NCI-H2081 treated with DMSO at 0.1 percent for 48 hours (cell line): ENCODE results near the gene ATM.
"Not testable (repeated sequence)": the region's sequence is repeated elsewhere in the genome, so short reads cannot be mapped to it uniquely, and the experiment has no call there.

Experiments
- DNase-seq: peaks from one replicate; lab custom pipeline; 2025; lab: John Stamatoyannopoulos, UW

The ATM gene

GRCh38 chr11:108286956-108287355, 64.1 kb downstream of the ATM start:
- DNase-seq, result no peak

GRCh38 chr11:108289066-108289465, 66.2 kb downstream of the ATM start:
- not testable (repeated sequence) for DNase-seq

GRCh38 chr11:108289699-108290098, 66.8 kb downstream of the ATM start:
- no peak for DNase-seq

GRCh38 chr11:108293229-108293628, 70.4 kb downstream of the ATM start:
- DNase-seq, result no peak

GRCh38 chr11:108302121-108302785, 79.4 kb downstream of the ATM start:
- DNase-seq, result no peak

- no peak for DNase-seq
Measured at GRCh38 chr11:108307751-108308150, 84.9 kb downstream of the ATM start.

- DNase-seq, result no peak
Measured at GRCh38 chr11:108313444-108313843, 90.6 kb downstream of the ATM start.

GRCh38 chr11:108316061-108316460, 93.2 kb downstream of the ATM start:
- no peak for DNase-seq

GRCh38 chr11:108319541-108320145, 96.8 kb downstream of the ATM start:
- DNase-seq, result no peak

GRCh38 chr11:108322666-108323065, 99.8 kb downstream of the ATM start:
- no peak for DNase-seq

- DNase-seq, result no peak
Measured at GRCh38 chr11:108324587-108324986, 101.7 kb downstream of the ATM start.

- DNase-seq, result no peak
Measured at GRCh38 chr11:108333403-108333899, 110.6 kb downstream of the ATM start.

- no peak for DNase-seq
Measured at GRCh38 chr11:108338750-108339149, 115.9 kb downstream of the ATM start.

- no peak for DNase-seq
Measured at GRCh38 chr11:108340973-108341372, 118.1 kb downstream of the ATM start.

- no peak for DNase-seq
Measured at GRCh38 chr11:108341654-108342053, 118.8 kb downstream of the ATM start.

GRCh38 chr11:108343714-108344113, 120.8 kb downstream of the ATM start:
- no peak for DNase-seq

- no peak for DNase-seq
Measured at GRCh38 chr11:108345767-108346166, 122.9 kb downstream of the ATM start.

- DNase-seq, result no peak
Measured at GRCh38 chr11:108346451-108346850, 123.6 kb downstream of the ATM start.

- DNase-seq, result no peak
Measured at GRCh38 chr11:108351468-108351867, 128.6 kb downstream of the ATM start.

- no peak for DNase-seq
Measured at GRCh38 chr11:108364159-108364558, 141.3 kb downstream of the ATM start.

GRCh38 chr11:108368134-108368533, 145.3 kb downstream of the ATM start:
- no peak for DNase-seq

- DNase-seq, result no peak
Measured at GRCh38 chr11:108369064-108369463, 146.2 kb downstream of the ATM start.

- DNase-seq, result no peak
Measured at GRCh38 chr11:108370315-108370714, 147.4 kb downstream of the ATM start.

- DNase-seq, result no peak
Measured at GRCh38 chr11:108370990-108371389, 148.1 kb downstream of the ATM start.
